CMK (cell line): ENCODE data around the gene SIPA1L3.
A peak's percentile ranks its signal among the peaks of the same experiment; 100 is the strongest.
"Not testable (repeated sequence)": the region's sequence is repeated elsewhere in the genome, so short reads cannot be mapped to it uniquely, and the experiment has no call there.

Source experiments
- DNase-seq: peaks from one replicate; pipeline ENCODE4 v3.0.0-alpha.2; 2010; ENCODE audit warnings: low read depth

Gene SIPA1L3

DNA sequence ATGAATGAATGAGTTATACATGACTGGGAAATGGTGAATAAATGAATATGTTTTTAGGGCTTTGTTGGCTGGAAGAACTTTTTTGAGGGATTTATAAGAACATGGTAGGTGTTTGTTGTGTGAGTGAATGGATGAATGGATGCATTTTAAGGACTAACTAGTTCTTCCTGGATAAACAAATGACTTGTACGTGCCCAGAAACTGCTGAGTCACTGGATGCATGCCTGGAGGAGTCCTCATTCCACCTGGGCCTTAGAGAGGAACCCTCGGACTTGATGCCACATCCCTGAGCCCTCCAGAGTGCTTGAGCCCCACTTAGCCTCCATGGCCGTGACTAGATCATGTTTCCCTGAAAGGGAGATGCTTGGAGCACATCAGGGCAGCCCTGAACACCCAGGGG, 163.6 kb downstream of the SIPA1L3 start:
- no peak for DNase-seq

DNA sequence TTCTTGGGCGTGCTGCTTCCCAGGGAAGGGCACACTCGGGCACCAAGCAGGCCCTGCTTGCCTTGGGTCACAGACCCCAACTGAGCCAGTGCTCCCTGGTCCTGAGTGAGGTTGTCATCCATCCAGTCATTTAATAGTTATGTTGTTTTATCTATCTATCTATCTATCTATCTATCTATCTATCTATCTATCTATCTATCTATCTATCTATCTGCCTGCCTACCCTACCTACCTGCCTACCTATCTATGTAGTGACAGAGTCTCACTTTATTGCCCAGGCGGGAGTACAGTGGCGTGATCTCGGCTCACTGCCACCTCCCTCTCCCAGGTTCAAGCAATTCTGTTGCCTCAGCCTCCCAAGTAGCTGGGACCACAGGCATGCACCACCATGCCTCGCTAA, 164.0 kb downstream of the SIPA1L3 start:
- not testable (repeated sequence) for DNase-seq

DNA sequence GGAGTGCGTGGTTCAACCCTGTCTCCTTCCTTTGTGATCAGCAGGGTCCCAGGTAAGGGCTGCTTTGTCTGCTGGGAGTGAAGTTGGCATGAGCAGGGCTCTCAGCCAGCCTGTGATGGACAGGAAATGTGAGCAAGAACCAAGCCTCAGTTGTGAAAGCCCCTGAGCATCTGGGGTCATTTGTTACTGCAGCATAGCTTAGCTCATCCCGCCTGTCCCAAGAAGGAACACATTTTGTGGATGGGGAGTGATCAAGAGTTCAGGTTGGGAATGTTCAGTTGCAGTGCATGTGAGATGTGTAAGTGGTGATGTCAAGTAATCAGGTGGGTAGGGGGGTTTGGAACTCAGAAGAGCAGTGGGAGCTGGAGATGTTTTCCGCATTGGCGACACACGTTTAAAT, 164.6 kb downstream of the SIPA1L3 start:
- DNase-seq: no peak

DNA sequence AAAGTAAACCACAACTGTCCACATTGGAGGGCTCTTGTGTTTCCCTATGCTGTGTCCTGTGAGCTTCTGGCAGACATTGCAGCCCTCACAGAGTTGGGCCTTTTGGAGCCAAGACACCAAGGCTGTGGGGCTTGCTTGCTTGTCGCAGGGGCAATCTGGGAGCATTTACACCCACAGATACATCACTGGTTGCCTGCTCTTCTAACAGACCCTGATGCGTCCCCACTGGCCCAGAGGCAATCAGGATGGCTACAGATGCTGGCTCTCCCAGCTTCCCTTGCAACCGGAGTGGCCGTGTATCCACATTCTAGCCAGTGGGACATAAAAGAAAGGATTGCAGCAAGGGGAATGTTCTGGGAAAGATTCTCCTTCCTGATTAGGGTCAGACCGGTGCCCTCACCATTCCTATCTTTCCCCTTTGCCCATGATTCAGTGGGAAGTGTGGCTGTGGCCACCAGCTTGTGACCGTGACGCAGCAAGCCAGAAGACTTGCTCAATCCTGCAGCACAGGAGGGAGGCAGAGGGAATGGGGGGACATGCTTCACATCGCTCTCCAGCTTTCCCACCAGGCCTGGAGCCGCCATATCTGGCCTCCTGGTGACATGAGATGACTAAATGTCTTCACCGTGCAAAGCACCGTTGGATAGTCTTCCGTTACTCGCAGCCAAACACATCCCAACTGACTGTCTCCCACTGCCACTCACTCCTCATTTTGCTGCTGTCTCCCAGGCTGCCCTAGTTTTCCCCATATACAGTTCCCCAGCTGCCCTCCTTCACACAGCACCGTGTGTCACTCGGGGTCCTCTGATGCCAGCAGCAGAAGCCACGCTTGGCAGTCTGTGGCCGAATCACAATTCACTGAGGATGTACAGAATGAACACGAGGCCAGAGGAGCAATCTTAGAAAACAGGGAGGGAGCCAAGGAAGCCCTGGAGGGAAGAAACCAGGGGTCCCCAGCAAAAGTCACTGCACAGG, 166.1 kb downstream of the SIPA1L3 start:
- DNase-seq: no peak

DNA sequence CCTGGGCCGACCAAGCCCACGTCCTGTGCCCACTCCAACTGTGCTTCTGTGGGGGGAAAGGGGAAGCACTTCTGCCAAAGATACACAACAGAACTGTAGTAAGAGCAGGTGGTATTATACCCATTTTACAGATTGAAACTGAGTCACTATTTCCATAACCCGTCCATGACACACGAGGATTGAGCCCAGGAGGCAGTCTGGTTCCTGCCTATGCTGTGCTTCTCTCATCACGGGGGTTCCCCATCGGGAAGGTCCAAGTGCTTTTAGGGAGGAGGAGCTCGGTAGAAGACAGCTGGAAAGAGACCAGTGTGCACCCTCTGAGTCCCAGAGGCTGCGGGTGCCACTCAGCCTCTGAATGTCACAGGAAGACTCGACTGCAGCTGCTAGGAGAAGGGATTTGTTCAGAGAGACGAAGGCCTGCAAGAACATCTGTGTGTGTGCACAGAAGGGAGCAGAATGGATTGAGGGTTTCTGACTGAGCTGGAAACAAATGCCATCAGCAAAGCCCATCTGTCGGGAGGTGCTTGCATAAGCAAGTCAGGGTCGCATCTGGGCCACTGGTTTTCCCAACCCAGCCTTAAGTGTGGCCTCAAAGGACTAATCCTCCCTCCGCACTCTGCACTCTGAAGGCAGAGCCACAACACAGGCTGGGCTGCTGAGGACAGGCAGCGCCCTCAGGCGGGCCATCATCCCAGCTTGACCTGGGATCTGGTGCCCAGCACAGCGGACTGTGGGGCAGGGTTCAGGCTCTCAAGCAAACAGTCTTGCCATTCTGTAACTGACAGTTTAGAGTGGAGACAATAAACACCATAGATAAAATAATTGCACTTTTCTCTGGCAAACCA, 167.1 kb downstream of the SIPA1L3 start:
- no peak for DNase-seq

- no peak for DNase-seq
These were observed 169.3 kb downstream of the SIPA1L3 start for GRCh38 chr19:38076337-38076736.

DNA sequence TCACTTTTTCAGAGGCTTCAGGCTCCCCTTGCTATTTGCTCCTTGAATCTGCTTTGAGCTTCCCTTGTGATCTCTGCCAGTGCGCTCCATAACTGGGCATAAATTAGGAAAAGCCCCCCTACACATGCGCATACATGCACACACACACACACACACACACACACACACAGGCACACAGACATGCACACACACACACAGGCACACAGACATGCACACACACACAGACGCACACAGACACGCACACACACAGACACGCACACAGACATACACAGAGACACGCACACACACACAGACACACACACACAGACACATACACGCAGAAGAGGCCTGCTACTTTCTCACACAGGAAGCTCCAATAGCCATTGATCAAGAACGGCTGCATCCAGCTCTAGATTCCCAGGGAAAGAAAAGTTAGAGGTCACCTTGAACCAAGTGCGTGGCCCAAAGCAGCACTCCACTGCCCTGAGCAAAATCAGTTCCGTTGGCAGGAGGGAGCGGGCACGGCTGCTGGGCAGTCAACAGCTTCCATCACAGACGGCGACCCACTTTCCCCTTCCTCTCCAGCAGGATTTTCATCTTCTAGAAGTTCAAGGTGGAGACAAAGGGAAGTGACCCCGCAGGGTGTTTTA, 171.4 kb downstream of the SIPA1L3 start:
- no peak for DNase-seq

DNA sequence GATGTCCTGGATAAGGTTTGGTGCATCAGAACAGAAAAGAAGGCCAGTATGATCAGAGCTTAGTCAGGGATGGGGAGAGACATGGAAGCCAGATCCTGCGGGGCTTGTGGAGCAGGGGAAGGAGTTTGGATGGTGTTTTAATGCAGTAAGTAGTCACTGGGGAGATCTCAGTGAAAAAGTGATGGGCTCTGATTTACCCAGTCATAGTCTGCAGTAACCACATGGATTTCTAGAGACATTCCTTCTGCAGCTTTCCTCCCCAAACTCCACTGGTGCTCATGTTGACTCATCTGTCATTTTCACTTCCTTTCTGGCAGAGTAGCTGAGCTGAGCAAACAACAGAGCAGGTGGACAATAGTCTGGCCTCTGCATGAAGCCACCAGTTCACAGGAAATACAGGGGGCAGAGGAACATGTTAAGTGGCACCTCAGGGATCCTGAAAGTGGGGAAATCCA, 172.9 kb downstream of the SIPA1L3 start:
- no peak for DNase-seq

- DNase-seq: no peak
These were observed 174.7 kb downstream of the SIPA1L3 start for GRCh38 chr19:38081547-38082255.

DNA sequence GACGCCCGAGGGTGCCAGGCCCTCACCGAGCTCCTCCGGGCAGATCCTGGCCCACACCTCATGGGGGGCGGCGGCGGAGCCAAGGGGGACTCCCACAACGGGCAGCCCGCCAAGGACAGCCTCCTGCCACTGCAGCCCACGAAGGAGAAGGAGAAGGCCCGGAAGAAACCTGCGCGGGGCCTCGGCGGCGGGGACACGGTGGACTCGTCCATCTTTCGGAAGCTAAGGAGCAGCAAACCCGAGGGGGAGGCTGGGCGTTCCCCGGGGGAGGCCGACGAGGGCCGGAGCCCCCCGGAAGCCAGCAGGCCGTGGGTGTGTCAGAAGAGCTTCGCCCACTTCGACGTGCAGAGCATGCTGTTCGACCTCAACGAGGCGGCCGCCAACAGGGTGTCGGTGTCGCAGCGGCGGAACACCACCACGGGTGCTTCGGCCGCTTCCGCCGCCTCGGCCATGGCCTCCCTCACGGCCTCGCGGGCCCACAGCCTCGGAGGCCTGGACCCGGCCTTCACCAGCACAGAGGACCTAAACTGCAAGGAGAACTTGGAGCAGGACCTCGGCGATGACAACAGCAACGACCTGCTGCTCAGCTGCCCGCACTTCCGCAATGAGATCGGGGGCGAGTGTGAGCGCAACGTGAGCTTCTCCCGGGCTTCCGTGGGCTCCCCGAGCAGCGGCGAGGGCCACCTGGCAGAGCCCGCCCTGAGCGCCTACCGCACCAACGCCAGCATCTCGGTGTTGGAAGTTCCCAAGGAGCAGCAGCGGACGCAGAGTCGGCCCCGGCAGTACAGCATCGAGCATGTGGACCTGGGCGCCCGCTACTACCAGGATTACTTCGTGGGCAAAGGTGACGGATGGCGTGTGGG, 175.5 kb downstream of the SIPA1L3 start:
- no peak for DNase-seq

DNA sequence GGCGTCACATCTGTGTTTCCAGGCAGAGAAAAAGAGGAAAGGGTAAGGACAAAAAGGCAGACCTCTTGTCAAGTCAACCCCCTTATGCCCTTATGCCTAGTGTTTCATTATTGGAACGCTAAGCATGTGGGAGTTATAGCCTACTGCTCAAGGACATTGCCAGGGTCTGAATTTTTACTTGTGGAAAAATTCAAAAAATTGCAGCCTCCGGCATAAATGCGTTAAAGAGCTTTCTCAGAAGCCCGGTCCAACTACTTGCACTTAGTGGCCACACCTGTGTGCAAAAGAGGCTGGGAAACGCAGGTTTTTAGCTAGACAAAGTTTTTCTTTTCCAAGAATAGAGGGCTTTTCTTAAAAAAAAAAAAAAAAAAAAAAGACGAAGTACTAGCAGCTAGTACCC, 177.2 kb downstream of the SIPA1L3 start:
- no peak for DNase-seq

GRCh38 chr19:38089440-38089839, 182.4 kb downstream of the SIPA1L3 start:
- DNase-seq: no peak

GRCh38 chr19:38093154-38093553, 186.1 kb downstream of the SIPA1L3 start:
- DNase-seq: no peak

DNA sequence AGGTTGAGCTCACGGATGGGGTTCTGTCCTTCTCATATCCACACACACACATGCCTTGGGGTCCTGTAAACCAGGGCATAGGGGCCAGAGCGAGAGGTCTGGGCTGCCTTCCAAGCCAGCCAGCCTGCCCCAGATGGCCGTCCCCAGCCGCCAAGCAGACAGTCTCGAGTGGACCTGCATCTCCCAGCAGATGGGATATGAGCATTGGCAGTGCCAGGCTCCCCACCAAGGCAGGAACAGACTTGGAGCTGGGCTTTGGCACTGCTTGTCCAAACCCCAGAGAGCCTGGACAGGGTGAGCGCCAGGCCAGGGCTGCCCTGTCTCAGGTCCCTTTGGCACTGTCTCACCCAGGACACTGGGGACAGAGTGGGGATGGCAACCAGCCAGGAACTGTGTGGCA, 186.6 kb downstream of the SIPA1L3 start:
- no peak for DNase-seq

DNA sequence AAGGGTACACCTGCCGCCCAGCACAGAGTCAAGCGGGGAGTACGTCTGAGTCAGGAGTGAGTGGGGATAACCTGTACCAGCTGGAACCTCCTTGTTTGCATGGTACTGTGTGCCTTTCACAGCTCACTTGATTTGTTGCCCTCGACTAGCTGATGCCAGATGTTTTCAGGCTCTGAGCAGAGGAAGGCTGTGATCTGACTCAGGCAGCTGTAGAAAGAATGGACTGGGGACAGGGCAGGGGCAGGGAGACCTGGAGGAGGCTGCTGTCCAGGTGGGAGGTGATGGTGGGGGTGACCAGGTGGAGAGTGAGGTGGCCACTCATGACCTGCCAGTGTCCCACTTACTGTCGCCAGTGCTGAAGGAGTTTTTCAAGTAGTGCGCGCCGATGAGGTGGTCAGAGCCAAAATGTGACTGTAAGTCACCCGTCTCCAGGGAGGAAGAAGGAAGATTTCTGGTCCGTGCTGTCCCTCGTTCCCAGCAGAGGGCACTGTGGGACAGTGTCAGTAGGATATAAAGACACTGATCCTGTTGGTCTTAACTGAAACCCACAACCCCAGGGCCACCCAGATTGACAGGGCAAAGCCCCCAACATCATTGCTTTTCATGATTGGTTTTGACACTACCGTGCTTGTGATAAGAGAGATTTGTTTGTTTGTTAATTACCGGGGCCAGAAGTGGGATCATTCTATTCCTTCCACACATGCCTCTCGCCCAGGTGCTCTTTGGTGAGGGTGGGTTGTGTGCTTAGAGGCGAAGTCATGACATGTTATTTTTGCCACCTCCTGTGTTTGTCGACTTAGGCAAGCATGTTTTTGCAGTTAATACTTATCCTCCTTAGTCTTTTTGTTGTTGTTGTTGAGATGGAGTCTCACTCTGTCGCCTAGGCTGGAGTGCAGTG, 188.7 kb downstream of the SIPA1L3 start:
- peak; percentile 45 for DNase-seq

DNA sequence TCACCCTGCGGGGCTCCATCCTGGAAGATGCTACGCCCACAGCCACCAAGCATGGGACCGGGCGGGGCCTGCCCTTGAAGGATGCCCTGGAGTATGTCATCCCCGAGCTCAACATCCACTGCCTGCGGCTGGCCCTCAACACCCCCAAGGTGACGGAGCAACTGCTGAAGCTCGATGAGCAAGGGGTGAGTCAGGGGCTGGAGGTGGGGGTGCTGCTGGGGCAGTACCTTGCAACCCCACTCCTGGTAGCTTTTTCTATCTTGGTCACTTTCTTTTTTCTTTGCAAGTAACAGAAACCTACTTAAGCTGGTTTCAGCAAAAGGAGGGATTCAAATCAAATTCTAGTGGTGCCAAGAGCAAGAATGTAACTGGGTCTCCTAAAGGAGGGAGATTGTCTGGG, 193.0 kb downstream of the SIPA1L3 start:
- DNase-seq: no peak

GRCh38 chr19:38100589-38100988, 193.6 kb downstream of the SIPA1L3 start:
- DNase-seq: no peak

DNA sequence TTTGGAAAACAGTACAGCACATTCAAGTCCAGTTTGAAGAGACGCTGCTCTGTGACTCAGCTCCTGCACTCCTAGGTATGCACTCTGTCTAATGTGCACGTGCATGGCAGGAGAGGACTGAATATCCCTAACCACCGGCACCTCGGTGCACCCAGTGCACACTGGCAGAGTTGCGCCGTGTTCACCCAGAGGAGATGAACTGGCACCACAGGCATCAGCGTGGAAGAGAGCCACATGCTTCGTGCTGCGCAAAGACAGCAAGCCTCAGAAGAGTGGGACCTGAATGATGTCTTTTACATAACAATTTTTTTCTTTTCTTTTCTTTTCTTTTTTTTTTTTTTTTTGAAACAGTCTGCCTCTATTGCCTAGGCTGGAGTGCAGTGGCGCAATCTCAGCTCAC, 194.7 kb downstream of the SIPA1L3 start:
- DNase-seq: no peak

- no peak for DNase-seq
These were observed 198.6 kb downstream of the SIPA1L3 start for GRCh38 chr19:38105574-38105973.

- no peak for DNase-seq
These were observed 200.1 kb downstream of the SIPA1L3 start for GRCh38 chr19:38107129-38107528.
